Caco-2 (cell line): ENCODE measurements around the gene UCK1. TPM values are rescaled to one million over a fixed set of nuclear protein-coding genes. Genes with fewer than 3 reads are reported as not detected.

Experiments
- BruUV-seq: library from RNA; stranded (reverse); fragments of 400-500 nt; replicated peaks from 2 replicates; lab custom pipeline; 2021; lab: Mats Ljungman, UMichigan
- CTCF ChIA-PET: fragments of 300-600 bp; sonication (Branson Sonifier 250); formaldehyde crosslinking; loops from one replicate; lab custom pipeline; 2022; ENCODE audit warnings: antibody characterized with exemption; lab: Charles Lee
- POLR2A ChIA-PET: fragments of 300-600 bp; sonication (Branson Sonifier 250); formaldehyde crosslinking; loops from one replicate; lab custom pipeline; 2022; ENCODE audit warnings: antibody characterized with exemption; lab: Charles Lee
- DNase-seq, 2 experiments: peaks; one replicate each; pipeline versions ENCODE4 v3.0.0 to v3.0.0-alpha.2; 2020 to 2022
- H3K27me3 ChIP-seq: replicated peaks from 2 replicates; pipeline ENCODE4 v1.6.0; 2011; ENCODE audit warnings: low read length; ENCODE audit not compliant: control insufficient read depth, insufficient read depth
- H3K36me3 ChIP-seq: 2 replicates; pipeline ENCODE4 v1.5.1; 2011; ENCODE audit warnings: low read length; ENCODE audit not compliant: control insufficient read depth, insufficient read depth
- H3K4me1 ChIP-seq: fragments of 250-450 bp; sonication (Bioruptor Pico); 2 replicates; pipeline ENCODE4 v1.5.1; 2020; ENCODE audit warnings: mild to moderate bottlenecking
- H3K4me3 ChIP-seq: 2 replicates; pipeline ENCODE4 v1.5.1; 2011; ENCODE audit warnings: low read depth, mild to moderate bottlenecking, control low read depth, low read length
- H3K9me3 ChIP-seq: fragments of 250-450 bp; sonication (Bioruptor Pico); 2 replicates; pipeline ENCODE4 v1.5.1; 2020; ENCODE audit warnings: mild to moderate bottlenecking, moderate library complexity
- H3K27ac Mint-ChIP-seq: one replicate; pipeline ENCODE4 v1.8.0; 2022; ENCODE audit warnings: mixed read lengths; ENCODE audit not compliant: unreplicated experiment
- H3K27me3 Mint-ChIP-seq: one replicate; pipeline ENCODE4 v1.8.0; 2022; ENCODE audit warnings: mixed read lengths; ENCODE audit not compliant: insufficient read depth, unreplicated experiment
- H3K36me3 Mint-ChIP-seq: one replicate; pipeline ENCODE4 v1.8.0; 2022; ENCODE audit warnings: mild to moderate bottlenecking, mixed read lengths; ENCODE audit not compliant: insufficient read depth, unreplicated experiment
- H3K4me1 Mint-ChIP-seq: one replicate; pipeline ENCODE4 v1.8.0; 2022; ENCODE audit warnings: low read depth, mixed read lengths; ENCODE audit not compliant: unreplicated experiment
- H3K4me3 Mint-ChIP-seq: one replicate; pipeline ENCODE4 v1.8.0; 2022; ENCODE audit warnings: mild to moderate bottlenecking, moderate library complexity, mixed read lengths; ENCODE audit not compliant: unreplicated experiment
- H3K9me3 Mint-ChIP-seq: one replicate; pipeline ENCODE4 v1.8.0; 2022; ENCODE audit warnings: mixed read lengths; ENCODE audit not compliant: unreplicated experiment
- intact Hi-C: fragments of 100-400 bp; cut with micrococcal nuclease; formaldehyde crosslinking; loops from one replicate; pipeline ENCODE4 v1.10.0; 2022; ENCODE audit not compliant: unreplicated experiment
- total RNA-seq: library from RNA; stranded (reverse); gene quantifications from 2 replicates; pipeline ENCODE4 v1.2.3, GENCODE V29; 2022
- TF ChIP-seq, protein P1 (sequence below), 2 experiments: fragments of 200-600 bp in 1 of 2; IDR thresholded peaks; 1 replicate in 1 of 2; 2 replicates in 1 of 2; pipeline versions ENCODE4 v1.5.1 to v1.8.0; 2011 to 2022; ENCODE audit warnings: antibody characterized with exemption in 1 of 2, control low read depth in 1 of 2, inconsistent platforms in 1 of 2, low read depth in 1 of 2, low read length in 1 of 2, mild to moderate bottlenecking in 1 of 2, moderate library complexity in 1 of 2; ENCODE audit not compliant: insufficient read depth in 1 of 2, severe bottlenecking in 1 of 2, unreplicated experiment in 1 of 2

Gene UCK1
- total RNA-seq, 1 experiment from 2014 or later: 25.7 TPM

DNA sequence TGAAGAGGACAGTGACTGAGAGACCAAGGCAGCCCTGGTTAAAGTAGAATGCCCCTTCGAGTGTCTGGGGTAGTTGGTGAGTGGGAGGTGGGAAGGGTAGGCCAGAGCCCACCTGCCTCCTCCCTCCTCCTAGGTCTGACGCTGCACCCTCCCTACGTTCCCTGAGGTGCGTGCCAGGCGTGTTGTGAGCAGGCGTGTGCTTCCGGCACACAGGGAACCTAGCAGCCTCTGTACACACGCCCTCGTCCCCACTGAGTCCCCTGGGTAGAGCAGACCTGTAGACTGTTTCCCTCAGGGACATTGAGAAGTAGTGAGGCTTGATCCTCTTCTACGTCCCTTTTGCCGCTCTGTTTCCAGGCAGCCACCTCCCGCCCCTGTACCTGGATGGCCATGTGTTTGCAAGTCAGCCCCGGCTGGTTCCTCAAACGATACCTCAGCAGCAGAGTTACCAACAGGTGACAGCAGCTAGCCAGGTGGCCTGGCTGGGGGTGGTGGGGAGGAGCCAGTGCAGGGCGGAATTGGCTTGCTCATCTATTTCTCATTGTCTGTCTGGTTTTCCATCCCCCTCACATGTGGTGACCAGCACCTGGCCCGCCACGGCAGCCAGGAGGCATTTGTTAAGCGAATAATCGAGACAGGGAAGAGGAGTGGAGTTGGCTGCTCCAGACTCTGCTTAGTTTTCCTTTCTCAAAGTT lies 45.2 kb downstream of the UCK1 start:
- no peaks in the 10 kb centered on the region for H3K9me3 Mint-ChIP-seq
- H3K27me3 ChIP-seq: no peaks in the 10 kb centered on the region
- H3K36me3 ChIP-seq: peaks cover 15% of the 10 kb centered on the region
- peaks cover 7% of the 10 kb centered on the region for H3K4me1 Mint-ChIP-seq
- H3K4me3 ChIP-seq: no peak overlapping the region
- peaks cover 94% of the 10 kb centered on the region for H3K36me3 Mint-ChIP-seq
- TF ChIP-seq, protein P1, sequence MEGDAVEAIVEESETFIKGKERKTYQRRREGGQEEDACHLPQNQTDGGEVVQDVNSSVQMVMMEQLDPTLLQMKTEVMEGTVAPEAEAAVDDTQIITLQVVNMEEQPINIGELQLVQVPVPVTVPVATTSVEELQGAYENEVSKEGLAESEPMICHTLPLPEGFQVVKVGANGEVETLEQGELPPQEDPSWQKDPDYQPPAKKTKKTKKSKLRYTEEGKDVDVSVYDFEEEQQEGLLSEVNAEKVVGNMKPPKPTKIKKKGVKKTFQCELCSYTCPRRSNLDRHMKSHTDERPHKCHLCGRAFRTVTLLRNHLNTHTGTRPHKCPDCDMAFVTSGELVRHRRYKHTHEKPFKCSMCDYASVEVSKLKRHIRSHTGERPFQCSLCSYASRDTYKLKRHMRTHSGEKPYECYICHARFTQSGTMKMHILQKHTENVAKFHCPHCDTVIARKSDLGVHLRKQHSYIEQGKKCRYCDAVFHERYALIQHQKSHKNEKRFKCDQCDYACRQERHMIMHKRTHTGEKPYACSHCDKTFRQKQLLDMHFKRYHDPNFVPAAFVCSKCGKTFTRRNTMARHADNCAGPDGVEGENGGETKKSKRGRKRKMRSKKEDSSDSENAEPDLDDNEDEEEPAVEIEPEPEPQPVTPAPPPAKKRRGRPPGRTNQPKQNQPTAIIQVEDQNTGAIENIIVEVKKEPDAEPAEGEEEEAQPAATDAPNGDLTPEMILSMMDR (IDR thresholded peaks at IDR 0.05; ENCODE audit: insufficient read depth in 1 of 2, low read depth in 1 of 2, low read length in 1 of 2, severe bottlenecking in 1 of 2, unreplicated experiment in 1 of 2): no peak
- POLR2A ChIA-PET: no interaction called here
- CTCF ChIA-PET: no interaction called here
- H3K4me3 Mint-ChIP-seq: no peak overlapping the region
- no TSS peak for BruUV-seq
- intact Hi-C loops: no loop called here
- no peak for DNase-seq
- H3K27me3 Mint-ChIP-seq: no peaks in the 10 kb centered on the region
- H3K4me1 ChIP-seq: no peaks in the 10 kb centered on the region
- H3K27ac Mint-ChIP-seq: no peak overlapping the region
- no peaks in the 10 kb centered on the region for H3K9me3 ChIP-seq

DNA sequence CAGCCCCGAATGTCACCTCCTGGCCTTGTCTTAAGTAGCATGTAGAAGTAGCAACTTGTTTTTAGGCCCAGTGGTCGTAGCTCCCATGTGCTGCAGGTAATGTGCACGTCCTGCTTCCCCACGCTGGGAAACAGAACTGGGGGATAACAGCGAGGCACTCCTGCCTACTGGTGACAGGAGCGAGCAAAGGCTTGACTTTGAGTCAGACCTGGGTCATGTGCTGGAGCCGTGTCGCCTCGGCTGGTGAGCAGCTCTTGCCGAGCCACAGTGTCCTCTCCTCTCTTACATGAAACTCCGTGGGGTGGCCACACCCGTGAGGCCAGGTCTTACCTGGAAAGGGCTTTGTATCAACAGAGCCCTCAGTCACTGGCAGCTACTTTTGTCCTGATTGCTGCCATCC lies 45.9 kb downstream of the UCK1 start:
- Mint-ChIP-seq H3K9me3 (no peaks in the 10 kb centered on the region), H3K27me3 (no peaks in the 10 kb centered on the region), H3K27ac (no peak overlapping the region), H3K4me1 (peaks cover 7% of the 10 kb centered on the region), H3K36me3 (peaks cover 94% of the 10 kb centered on the region), H3K4me3 (no peak overlapping the region)
- Histone ChIP-seq H3K4me1 (no peaks in the 10 kb centered on the region), H3K9me3 (no peaks in the 10 kb centered on the region), H3K27me3 (no peaks in the 10 kb centered on the region), H3K36me3 (peaks cover 13% of the 10 kb centered on the region), H3K4me3 (no peak overlapping the region)
- TF ChIP-seq, protein P1 (IDR thresholded peaks at IDR 0.05; ENCODE audit: insufficient read depth in 1 of 2, low read depth in 1 of 2, low read length in 1 of 2, severe bottlenecking in 1 of 2, unreplicated experiment in 1 of 2): no peak
- intact Hi-C loops: no loop called here
- ChIA-PET POLR2A (no interaction called here), CTCF (no interaction called here)
- DNase-seq: no peak
- no TSS peak for BruUV-seq

DNA sequence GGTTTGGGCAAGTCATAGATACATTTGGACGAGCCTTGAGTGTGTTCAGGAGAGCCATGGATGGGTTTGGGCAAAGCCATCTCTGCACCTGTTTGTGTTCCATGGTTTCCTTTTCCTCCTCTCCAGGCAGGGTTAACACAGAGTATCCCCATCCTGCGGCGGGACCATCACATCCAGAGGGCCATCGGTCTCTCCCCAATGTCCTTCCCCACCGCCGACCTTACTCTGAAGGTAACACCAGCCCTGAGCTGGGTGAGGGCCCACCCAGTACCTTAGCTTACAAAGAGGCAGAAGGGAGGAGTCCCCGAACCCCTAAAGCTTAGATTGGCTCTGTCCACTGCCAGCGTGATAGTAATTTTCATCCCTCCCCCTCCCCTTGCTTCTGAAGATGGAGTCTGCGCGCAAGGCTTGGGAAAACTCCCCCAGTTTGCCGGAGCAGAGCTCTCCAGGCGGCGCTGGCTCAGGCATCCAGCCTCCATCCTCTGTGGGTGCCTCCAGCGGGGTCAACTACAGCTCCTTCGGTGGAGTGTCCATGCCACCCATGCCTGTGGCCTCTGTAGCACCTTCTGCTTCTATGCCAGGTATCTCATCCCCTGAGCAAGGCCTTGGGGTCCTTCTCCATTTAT lies 46.4 kb downstream of the UCK1 start:
- no peaks in the 10 kb centered on the region for H3K27me3 ChIP-seq
- ChIA-PET CTCF (no interaction called here), POLR2A (no interaction called here)
- H3K36me3 ChIP-seq: peaks cover 15% of the 10 kb centered on the region
- intact Hi-C loops: no loop called here
- TF ChIP-seq, protein P1 (IDR thresholded peaks at IDR 0.05; ENCODE audit: insufficient read depth in 1 of 2, low read depth in 1 of 2, low read length in 1 of 2, severe bottlenecking in 1 of 2, unreplicated experiment in 1 of 2): no peak
- Mint-ChIP-seq H3K36me3 (peaks cover 94% of the 10 kb centered on the region), H3K27ac (no peak overlapping the region), H3K27me3 (no peaks in the 10 kb centered on the region), H3K4me1 (peaks cover 2% of the 10 kb centered on the region), H3K9me3 (no peaks in the 10 kb centered on the region), H3K4me3 (no peak overlapping the region)
- DNase-seq: no peak
- no peak overlapping the region for H3K4me3 ChIP-seq
- BruUV-seq: no TSS peak
- H3K4me1 ChIP-seq: no peaks in the 10 kb centered on the region
- H3K9me3 ChIP-seq: no peaks in the 10 kb centered on the region
